T-helper 17 cell (primary cell): ENCODE data around the gene RBM47. TPM values are rescaled to one million over a fixed set of nuclear protein-coding genes. Genes with fewer than 3 reads are reported as not detected.

Experiments used
- ATAC-seq: fragments of 150-1000 bp; cut with Tn5 transposase; 2 replicates; pipeline ENCODE4 v1.10.0; 2021; ENCODE audit warnings: mild to moderate bottlenecking, moderate library complexity
- DNase-seq, 3 donors: peaks; one replicate each; pipeline versions ENCODE4 v3.0.0 to v3.0.0-alpha.2; 2020 to 2021
- H3K9me3 ChIP-seq: one replicate; pipeline ENCODE4 v1.7.0; 2013; ENCODE audit warnings: low read length, mild to moderate bottlenecking; ENCODE audit not compliant: control insufficient read depth, poor library complexity, severe bottlenecking
- H3K27ac Mint-ChIP-seq: one replicate; pipeline ENCODE4 v1.8.0; 2022; ENCODE audit warnings: mild to moderate bottlenecking, moderate library complexity, mixed read lengths
- H3K27me3 Mint-ChIP-seq: one replicate; pipeline ENCODE4 v1.8.0; 2022; ENCODE audit warnings: mixed read lengths
- H3K36me3 Mint-ChIP-seq: one replicate; pipeline ENCODE4 v1.8.0; 2022; ENCODE audit warnings: low read depth, mixed read lengths
- H3K4me1 Mint-ChIP-seq: one replicate; pipeline ENCODE4 v1.8.0; 2022; ENCODE audit warnings: mild to moderate bottlenecking, mixed read lengths
- H3K4me3 Mint-ChIP-seq: one replicate; pipeline ENCODE4 v1.8.0; 2022; ENCODE audit warnings: mild to moderate bottlenecking, moderate library complexity, mixed read lengths
- total RNA-seq, 4 donors: library from RNA in 2 of 4; stranded (reverse) in 2 of 4; gene quantifications; one replicate each; pipeline ENCODE4 v1.2.3 and lab custom pipeline; 2022 to 2026

The RBM47 gene
- total RNA-seq, 2 donors from 2014 or later: 0.91 to 3.4 TPM

- no peaks in the 10 kb centered on the region for H3K9me3 ChIP-seq
- ATAC-seq (no peak), DNase-seq (no peak)
- H3K36me3 Mint-ChIP-seq: no peaks in the 10 kb centered on the region
- peaks cover 11% of the 10 kb centered on the region for H3K27me3 Mint-ChIP-seq
- H3K4me3 Mint-ChIP-seq: no peak overlapping the region
- no peaks in the 10 kb centered on the region for H3K4me1 Mint-ChIP-seq
- H3K27ac Mint-ChIP-seq: no peak overlapping the region
Observed at GRCh38 chr4:40617872-40618271, 11.8 kb downstream of the RBM47 start.

- no peaks in the 10 kb centered on the region for H3K9me3 ChIP-seq
- peaks cover 6% of the 10 kb centered on the region for H3K27me3 Mint-ChIP-seq
- no peak overlapping the region for H3K4me3 Mint-ChIP-seq
- no peaks in the 10 kb centered on the region for H3K36me3 Mint-ChIP-seq
- ATAC-seq (no peak), DNase-seq (no peak)
- H3K4me1 Mint-ChIP-seq: no peaks in the 10 kb centered on the region
- H3K27ac Mint-ChIP-seq: no peak overlapping the region
Observed at GRCh38 chr4:40614031-40614430, 15.6 kb downstream of the RBM47 start.

- no peak overlapping the region for H3K4me3 Mint-ChIP-seq
- H3K27me3 Mint-ChIP-seq: peaks cover 6% of the 10 kb centered on the region
- H3K9me3 ChIP-seq: no peaks in the 10 kb centered on the region
- H3K36me3 Mint-ChIP-seq: no peaks in the 10 kb centered on the region
- no peak for ATAC-seq
- H3K27ac Mint-ChIP-seq: no peak overlapping the region
- H3K4me1 Mint-ChIP-seq: no peaks in the 10 kb centered on the region
- no peak for DNase-seq
Observed at GRCh38 chr4:40613456-40613855, 16.2 kb downstream of the RBM47 start.

GRCh38 chr4:40612831-40613230 is 16.8 kb downstream of the RBM47 start:
- H3K4me1 Mint-ChIP-seq: no peaks in the 10 kb centered on the region
- H3K27me3 Mint-ChIP-seq: peaks cover 6% of the 10 kb centered on the region
- no peak for DNase-seq
- H3K36me3 Mint-ChIP-seq: no peaks in the 10 kb centered on the region
- no peaks in the 10 kb centered on the region for H3K9me3 ChIP-seq
- H3K4me3 Mint-ChIP-seq: no peak overlapping the region
- no peak overlapping the region for H3K27ac Mint-ChIP-seq
- ATAC-seq: no peak

- H3K4me1 Mint-ChIP-seq: no peaks in the 10 kb centered on the region
- DNase-seq: no peak
- no peaks in the 10 kb centered on the region for H3K9me3 ChIP-seq
- peaks cover 7% of the 10 kb centered on the region for H3K27me3 Mint-ChIP-seq
- H3K36me3 Mint-ChIP-seq: no peaks in the 10 kb centered on the region
- no peak for ATAC-seq
- no peak overlapping the region for H3K4me3 Mint-ChIP-seq
- no peak overlapping the region for H3K27ac Mint-ChIP-seq
Observed at GRCh38 chr4:40612283-40612682, 17.4 kb downstream of the RBM47 start.

- DNase-seq (no peak), ATAC-seq (no peak)
- peaks cover 9% of the 10 kb centered on the region for H3K27me3 Mint-ChIP-seq
- no peaks in the 10 kb centered on the region for H3K4me1 Mint-ChIP-seq
- peaks cover 3% of the 10 kb centered on the region for H3K36me3 Mint-ChIP-seq
- no peak overlapping the region for H3K4me3 Mint-ChIP-seq
- H3K9me3 ChIP-seq: no peaks in the 10 kb centered on the region
- H3K27ac Mint-ChIP-seq: no peak overlapping the region
Observed at GRCh38 chr4:40608628-40609027, 21.0 kb downstream of the RBM47 start.

- no peak for DNase-seq
- no peaks in the 10 kb centered on the region for H3K9me3 ChIP-seq
- Mint-ChIP-seq H3K27ac (no peak overlapping the region), H3K4me3 (no peak overlapping the region), H3K4me1 (no peaks in the 10 kb centered on the region), H3K27me3 (peaks cover 12% of the 10 kb centered on the region), H3K36me3 (peaks cover 3% of the 10 kb centered on the region)
- no peak for ATAC-seq
Observed at GRCh38 chr4:40607221-40607620, 22.4 kb downstream of the RBM47 start.

- Mint-ChIP-seq H3K27me3 (peaks cover 15% of the 10 kb centered on the region), H3K36me3 (peaks cover 3% of the 10 kb centered on the region), H3K27ac (no peak overlapping the region), H3K4me3 (no peak overlapping the region), H3K4me1 (no peaks in the 10 kb centered on the region)
- no peaks in the 10 kb centered on the region for H3K9me3 ChIP-seq
- ATAC-seq (no peak), DNase-seq (no peak)
Observed at GRCh38 chr4:40606239-40606767, 23.4 kb downstream of the RBM47 start.

GRCh38 chr4:40603281-40603680 is 26.4 kb downstream of the RBM47 start:
- ATAC-seq: no peak
- H3K9me3 ChIP-seq: no peaks in the 10 kb centered on the region

GRCh38 chr4:40601641-40602040 is 28.0 kb downstream of the RBM47 start:
- Mint-ChIP-seq H3K27me3 (peaks cover 9% of the 10 kb centered on the region), H3K36me3 (peaks cover 3% of the 10 kb centered on the region)

More at GRCh38 chr4:40603281-40603680, 26.4 kb downstream of the RBM47 start:
- no peak overlapping the region for H3K4me3 Mint-ChIP-seq
- no peak overlapping the region for H3K27ac Mint-ChIP-seq
- no peaks in the 10 kb centered on the region for H3K4me1 Mint-ChIP-seq
- H3K27me3 Mint-ChIP-seq: peaks cover 15% of the 10 kb centered on the region
- no peak for DNase-seq
- H3K36me3 Mint-ChIP-seq: peaks cover 3% of the 10 kb centered on the region

GRCh38 chr4:40600850-40601249 is 28.8 kb downstream of the RBM47 start:
- peaks cover 2% of the 10 kb centered on the region for H3K4me1 Mint-ChIP-seq
- ATAC-seq: no peak
- no peaks in the 10 kb centered on the region for H3K9me3 ChIP-seq
- DNase-seq: no peak
- H3K27me3 Mint-ChIP-seq: peaks cover 15% of the 10 kb centered on the region
- H3K4me3 Mint-ChIP-seq: no peak overlapping the region
- no peak overlapping the region for H3K27ac Mint-ChIP-seq
- peaks cover 3% of the 10 kb centered on the region for H3K36me3 Mint-ChIP-seq

More at GRCh38 chr4:40601641-40602040, 28.0 kb downstream of the RBM47 start:
- Mint-ChIP-seq H3K27ac (no peak overlapping the region), H3K4me1 (no peaks in the 10 kb centered on the region), H3K4me3 (no peak overlapping the region)
- no peak for ATAC-seq
- no peaks in the 10 kb centered on the region for H3K9me3 ChIP-seq
- DNase-seq: no peak

- Mint-ChIP-seq H3K4me1 (peaks cover 2% of the 10 kb centered on the region), H3K27me3 (peaks cover 26% of the 10 kb centered on the region), H3K27ac (no peak overlapping the region), H3K4me3 (no peak overlapping the region), H3K36me3 (peaks cover 5% of the 10 kb centered on the region)
- DNase-seq (no peak), ATAC-seq (no peak)
- no peaks in the 10 kb centered on the region for H3K9me3 ChIP-seq
Observed at GRCh38 chr4:40599431-40599830, 30.2 kb downstream of the RBM47 start.

GRCh38 chr4:40596522-40596921 is 33.1 kb downstream of the RBM47 start:
- peaks cover 5% of the 10 kb centered on the region for H3K36me3 Mint-ChIP-seq

GRCh38 chr4:40595981-40596380 is 33.7 kb downstream of the RBM47 start:
- no peak overlapping the region for H3K4me3 Mint-ChIP-seq
- peaks cover 5% of the 10 kb centered on the region for H3K36me3 Mint-ChIP-seq
- no peak for ATAC-seq

More at GRCh38 chr4:40596522-40596921, 33.1 kb downstream of the RBM47 start:
- H3K27ac Mint-ChIP-seq: no peak overlapping the region
- no peak overlapping the region for H3K4me3 Mint-ChIP-seq
- DNase-seq (no peak), ATAC-seq (no peak)
- H3K27me3 Mint-ChIP-seq: peaks cover 22% of the 10 kb centered on the region
- peaks cover 2% of the 10 kb centered on the region for H3K4me1 Mint-ChIP-seq
- no peaks in the 10 kb centered on the region for H3K9me3 ChIP-seq

More at GRCh38 chr4:40595981-40596380, 33.7 kb downstream of the RBM47 start:
- Mint-ChIP-seq H3K4me1 (peaks cover 2% of the 10 kb centered on the region), H3K27me3 (peaks cover 22% of the 10 kb centered on the region), H3K27ac (no peak overlapping the region)
- DNase-seq: no peak
- H3K9me3 ChIP-seq: no peaks in the 10 kb centered on the region
